Liver (tissue), 9 donors: Measurements from ENCODE around the gene TAS2R40. TPM values are rescaled to one million over a fixed set of nuclear protein-coding genes. Genes with fewer than 3 reads are reported as not detected.

ENCODE experiments used
- DNase-seq: peaks from one replicate; pipeline ENCODE4 v3.0.0-alpha.2; 2017; ENCODE audit warnings: low spot score
- H3K27ac ChIP-seq, 2 donors: one replicate each; pipeline ENCODE4 v1.7.0; 2013; ENCODE audit warnings: inconsistent platforms in 2 of 2, low read length in 2 of 2, control low read depth in 1 of 2, low read depth in 1 of 2, mild to moderate bottlenecking in 1 of 2
- H3K27me3 ChIP-seq, 4 donors: one replicate each; pipeline versions ENCODE4 v1.6.1 to v1.7.0; 2013; ENCODE audit warnings: low read length in 3 of 4, inconsistent platforms in 1 of 4, mild to moderate bottlenecking in 1 of 4, moderate library complexity in 1 of 4; ENCODE audit not compliant: control insufficient read depth in 4 of 4, insufficient read depth in 4 of 4
- H3K36me3 ChIP-seq, 4 donors: one replicate each; pipeline versions ENCODE4 v1.6.1 to v1.7.0; 2013; ENCODE audit warnings: low read length in 3 of 4, mild to moderate bottlenecking in 3 of 4, low read depth in 1 of 4, moderate library complexity in 1 of 4; ENCODE audit not compliant: control insufficient read depth in 4 of 4, insufficient read depth in 3 of 4
- H3K4me1 ChIP-seq, 4 donors: one replicate each; pipeline versions ENCODE4 v1.6.1 to v1.7.0; 2013; ENCODE audit warnings: low read length in 3 of 4, mild to moderate bottlenecking in 3 of 4, moderate library complexity in 1 of 4; ENCODE audit not compliant: control insufficient read depth in 4 of 4, insufficient read depth in 4 of 4
- H3K4me3 ChIP-seq, 3 donors: one replicate each; pipeline versions ENCODE4 v1.6.1 to v1.7.0; 2013; ENCODE audit warnings: low read length in 3 of 3, control low read depth in 1 of 3, low read depth in 1 of 3, mild to moderate bottlenecking in 1 of 3
- H3K9ac ChIP-seq, 2 donors: one replicate each; pipeline ENCODE4 v1.7.0; 2013; ENCODE audit warnings: low read length in 2 of 2, mild to moderate bottlenecking in 2 of 2, moderate library complexity in 2 of 2, control low read depth in 1 of 2, low read depth in 1 of 2
- H3K9me3 ChIP-seq, 4 donors: one replicate each; pipeline versions ENCODE4 v1.6.1 to v1.7.0; 2013; ENCODE audit warnings: low read length in 3 of 4; ENCODE audit not compliant: control insufficient read depth in 4 of 4
- CTCF ChIP-seq: fragments of 150-350 bp; IDR thresholded peaks from 2 replicates; pipeline ENCODE4 v1.5.1; 2017; ENCODE audit warnings: improper control_type of control experiment, low read depth, low read length; ENCODE audit not compliant: missing input control
- EGR1 ChIP-seq, 2 donors: IDR thresholded peaks; 2 replicates each; pipeline ENCODE4 v1.6.1; 2016 to 2018; ENCODE audit warnings: antibody characterized with exemption in 2 of 2, low read depth in 2 of 2
- FOXA1 ChIP-seq: IDR thresholded peaks from 2 replicates; pipeline ENCODE4 v1.6.1; 2016; ENCODE audit warnings: antibody characterized with exemption
- FOXA2 ChIP-seq: IDR thresholded peaks from 2 replicates; pipeline ENCODE4 v1.6.1; 2016; ENCODE audit warnings: antibody characterized with exemption
- GABPA ChIP-seq, 2 donors: IDR thresholded peaks in 1 of 2; conservative IDR thresholded peaks in 1 of 2; 2 replicates each; pipeline ENCODE4 v1.6.1; 2016; ENCODE audit warnings: antibody characterized with exemption in 2 of 2, mild to moderate bottlenecking in 1 of 2, moderate library complexity in 1 of 2
- HNF4G ChIP-seq: IDR thresholded peaks from 2 replicates; pipeline ENCODE4 v1.6.1; 2016; ENCODE audit warnings: antibody characterized with exemption
- JUND ChIP-seq, 2 donors: IDR thresholded peaks; 2 replicates each; pipeline ENCODE4 v1.6.1; 2016; ENCODE audit warnings: antibody characterized with exemption in 2 of 2
- MAX ChIP-seq: IDR thresholded peaks from 2 replicates; pipeline ENCODE4 v1.6.1; 2016; ENCODE audit warnings: antibody characterized with exemption
- NR2F2 ChIP-seq: IDR thresholded peaks from 2 replicates; pipeline ENCODE4 v1.6.1; 2016; ENCODE audit warnings: antibody characterized with exemption
- RAD21 ChIP-seq, 2 donors: IDR thresholded peaks; 2 replicates each; pipeline ENCODE4 v1.6.1; 2016; ENCODE audit warnings: antibody characterized with exemption in 2 of 2, mild to moderate bottlenecking in 2 of 2
- RXRA ChIP-seq, 2 donors: IDR thresholded peaks; 2 replicates each; pipeline ENCODE4 v1.6.1; 2017 to 2018; ENCODE audit warnings: antibody characterized with exemption in 2 of 2, mild to moderate bottlenecking in 1 of 2
- SP1 ChIP-seq: IDR thresholded peaks from 2 replicates; pipeline ENCODE4 v1.6.1; 2018; ENCODE audit warnings: antibody characterized with exemption, mild to moderate bottlenecking
- TAF1 ChIP-seq: conservative IDR thresholded peaks from 2 replicates; pipeline ENCODE4 v1.6.1; 2016; ENCODE audit warnings: antibody characterized with exemption, mild to moderate bottlenecking
- YY1 ChIP-seq: IDR thresholded peaks from 2 replicates; pipeline ENCODE4 v1.6.1; 2016; ENCODE audit warnings: antibody characterized with exemption, mild to moderate bottlenecking
- ZBTB33 ChIP-seq: IDR thresholded peaks from 2 replicates; pipeline ENCODE4 v1.6.1; 2016; ENCODE audit warnings: antibody characterized with exemption
- WGBS: extraction: QIAGEN DNeasy Blood & Tissue Kit; methylation state at CpG from one replicate; pipeline ENCODE4 v1.1.7; 2013; 5-methylcytosine and 5-hydroxymethylcytosine counted together
- polyA plus RNA-seq, 2 donors: library from polyadenylated mRNA; stranded (reverse) in 1 of 2; unstranded in 1 of 2; fragments of 200-250 nt in 1 of 2; fragments of >200 nt in 1 of 2; fragmentation: Nextera tagmentation in 1 of 2; extraction: Ambion mirVana in 1 of 2; gene quantifications; one replicate each; pipeline versions ENCODE4 v1.2.1 to v1.2.3, GENCODE V29; 2013 to 2015
- total RNA-seq, 2 donors: library from RNA; depleted of rRNA; stranded (reverse); fragments of >200 nt; gene quantifications; one replicate each; pipeline ENCODE4 v1.2.3, GENCODE V29; 2014
- donor health status: healthy.
- donor health status: healthy.
- donor health status: healthy.
- donor health status: healthy.
- donor health status: healthy.

TAS2R40 gene
- total and polyA plus RNA-seq, 4 donors: not detected

- H3K27ac ChIP-seq: no peak overlapping the region
- H3K4me3 ChIP-seq: no peak overlapping the region
- peaks cover 0 to 6% (median 5%) of the 10 kb centered on the region in 4 donors for H3K4me1 ChIP-seq
- DNase-seq: no peak
- H3K27me3 ChIP-seq: no peaks in the 10 kb centered on the region
- 49% methylated on average over 3 of the region's 3 CpGs for WGBS
- no peak overlapping the region for H3K9ac ChIP-seq
- TF ChIP-seq SP1 (no peak), RXRA (IDR thresholded peaks at IDR 0.05) (no peak), JUND (IDR thresholded peaks at IDR 0.05) (no peak), FOXA2 (no peak), ZBTB33 (no peak)
- no peaks in the 10 kb centered on the region for H3K9me3 ChIP-seq
- no peaks in the 10 kb centered on the region for H3K36me3 ChIP-seq
These were observed 33.7 kb downstream of the TAS2R40 start for GRCh38 chr7:143255564-143255963.

GRCh38 chr7:143256325-143256724 is 34.5 kb downstream of the TAS2R40 start:
- Histone ChIP-seq H3K4me3 (no peak overlapping the region), H3K9me3 (no peaks in the 10 kb centered on the region), H3K27ac (no peak overlapping the region), H3K27me3 (no peaks in the 10 kb centered on the region), H3K9ac (no peak overlapping the region), H3K36me3 (no peaks in the 10 kb centered on the region), H3K4me1 (peaks cover 0 to 6% (median 5%) of the 10 kb centered on the region in 4 donors)
- 94% methylated on average over 3 of the region's 3 CpGs for WGBS
- no peak for DNase-seq
- TF ChIP-seq TAF1: no peak
- TF ChIP-seq YY1: no peak
- no peak for TF ChIP-seq SP1
- TF ChIP-seq JUND (IDR thresholded peaks at IDR 0.05): no peak
- TF ChIP-seq RXRA (IDR thresholded peaks at IDR 0.05): no peak
- TF ChIP-seq EGR1 (IDR thresholded peaks at IDR 0.05; ENCODE audit: low read depth in 2 of 2): no peak
- no peak for TF ChIP-seq FOXA1
- no peak for TF ChIP-seq RAD21 (IDR thresholded peaks at IDR 0.05)
- no peak for TF ChIP-seq CTCF
- no peak for TF ChIP-seq FOXA2
- no peak for TF ChIP-seq NR2F2
- TF ChIP-seq GABPA (IDR thresholded peaks at IDR 0.05 in 1 of 2, conservative IDR thresholded peaks at IDR 0.05 in 1 of 2): no peak
- no peak for TF ChIP-seq MAX
- no peak for TF ChIP-seq HNF4G

- H3K4me3 ChIP-seq: no peak overlapping the region
- no peak for TF ChIP-seq CTCF
- no peak for TF ChIP-seq SP1
- TF ChIP-seq YY1: no peak
- no peak for TF ChIP-seq RAD21 (IDR thresholded peaks at IDR 0.05)
- no peak for TF ChIP-seq FOXA2
- TF ChIP-seq TAF1: no peak
- TF ChIP-seq FOXA1: no peak
- TF ChIP-seq NR2F2: no peak
- no peak for TF ChIP-seq JUND (IDR thresholded peaks at IDR 0.05)
- no peaks in the 10 kb centered on the region for H3K27me3 ChIP-seq
- H3K9ac ChIP-seq: no peak overlapping the region
- no peaks in the 10 kb centered on the region for H3K36me3 ChIP-seq
- H3K4me1 ChIP-seq: peaks cover 0 to 6% (median 5%) of the 10 kb centered on the region in 4 donors
- DNase-seq: no peak
- no peak overlapping the region for H3K27ac ChIP-seq
- H3K9me3 ChIP-seq: no peaks in the 10 kb centered on the region
- 92% methylated on average over 4 of the region's 4 CpGs for WGBS
These were observed 35.1 kb downstream of the TAS2R40 start for GRCh38 chr7:143256932-143257331.
